ENCODE results near the gene HTT. TPM values are rescaled to one million over a fixed set of nuclear protein-coding genes. Genes with fewer than 3 reads are reported as not detected.
"Not testable (repeated sequence)": the region's sequence is repeated elsewhere in the genome, so short reads cannot be mapped to it uniquely, and the experiment has no call there.

The HTT gene
- total RNA-seq, 1 donor from 2014 or later: 25.9 TPM

GRCh38 chr4:3043282-3044020 is 31.0 kb upstream of the HTT start:
- ATAC-seq: no peak
- DNase-seq: no peak
- intact Hi-C loops (cut with micrococcal nuclease): no loop called here

GRCh38 chr4:3044870-3045819 is 29.3 kb upstream of the HTT start:
- DNase-seq (peak; percentile 65), ATAC-seq (peak; percentile 12)
- intact Hi-C loops (cut with micrococcal nuclease): no loop called here

DNA sequence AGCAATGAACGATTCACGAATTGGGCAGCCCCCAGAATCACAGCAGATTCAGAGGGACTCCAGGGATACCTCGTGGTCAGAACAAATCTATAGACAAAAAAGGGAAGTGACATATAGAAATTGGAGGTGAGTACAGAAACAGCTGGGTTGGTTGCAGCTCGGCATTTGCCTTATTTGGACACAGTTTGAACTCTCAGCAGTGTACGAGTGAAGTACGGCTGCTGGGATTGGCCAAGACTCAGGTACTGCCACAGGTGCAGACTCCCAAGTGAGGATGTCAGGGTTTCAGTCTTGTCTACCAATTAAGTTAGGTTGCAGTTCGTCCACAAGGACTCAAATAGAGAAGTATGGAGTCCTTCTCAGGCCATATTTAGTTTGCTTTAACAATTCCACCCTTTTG is 28.3 kb upstream of the HTT start:
- intact Hi-C loops (cut with micrococcal nuclease): no loop called here
- no peak for DNase-seq
- ATAC-seq: no peak

GRCh38 chr4:3046623-3047022 is 27.9 kb upstream of the HTT start:
- ATAC-seq (no peak), DNase-seq (no peak)
- intact Hi-C loops (cut with micrococcal nuclease): no loop called here

- intact Hi-C loops (cut with micrococcal nuclease): no loop called here
- DNase-seq (peak; percentile 69), ATAC-seq (peak; percentile 64)
These were observed 26.8 kb upstream of the HTT start for GRCh38 chr4:3047464-3048286.

DNA sequence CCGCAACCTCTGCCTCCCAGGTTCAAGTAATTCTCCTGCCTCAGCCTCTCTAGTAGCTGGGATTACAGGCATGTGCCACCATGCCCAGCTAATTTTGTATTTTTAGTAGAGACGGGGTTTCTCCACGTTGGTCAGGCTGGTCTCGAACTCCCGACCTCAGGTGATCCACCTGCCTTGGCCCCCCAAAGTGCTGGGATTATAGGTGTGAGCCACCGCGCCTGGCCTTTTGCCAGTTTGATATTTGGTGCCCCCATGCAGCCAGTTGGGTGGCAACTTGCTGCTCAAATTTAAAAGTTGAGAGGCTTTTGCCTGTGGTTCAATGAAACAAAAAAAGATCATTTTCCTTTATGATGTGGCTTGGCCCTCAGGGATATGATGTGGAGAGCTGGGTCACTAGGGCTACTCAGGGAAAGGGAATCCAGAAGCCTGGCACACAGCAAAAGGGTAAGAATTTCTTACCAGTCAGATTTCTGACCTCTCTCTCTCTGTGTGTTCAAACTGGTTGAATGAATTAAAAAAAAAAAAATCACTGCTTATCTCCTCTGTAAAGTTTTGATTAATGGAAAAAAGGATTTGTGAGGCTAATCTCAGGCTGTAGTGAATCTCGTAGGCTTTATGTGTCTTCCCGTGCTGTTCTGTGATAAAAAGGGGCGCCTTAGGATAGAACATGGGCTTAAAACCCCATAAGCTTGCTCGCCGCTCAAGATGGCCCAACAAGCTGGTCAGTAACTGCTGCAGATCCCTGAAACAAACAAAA is 23.2 kb upstream of the HTT start:
- not testable (repeated sequence) for DNase-seq, ATAC-seq

DNA sequence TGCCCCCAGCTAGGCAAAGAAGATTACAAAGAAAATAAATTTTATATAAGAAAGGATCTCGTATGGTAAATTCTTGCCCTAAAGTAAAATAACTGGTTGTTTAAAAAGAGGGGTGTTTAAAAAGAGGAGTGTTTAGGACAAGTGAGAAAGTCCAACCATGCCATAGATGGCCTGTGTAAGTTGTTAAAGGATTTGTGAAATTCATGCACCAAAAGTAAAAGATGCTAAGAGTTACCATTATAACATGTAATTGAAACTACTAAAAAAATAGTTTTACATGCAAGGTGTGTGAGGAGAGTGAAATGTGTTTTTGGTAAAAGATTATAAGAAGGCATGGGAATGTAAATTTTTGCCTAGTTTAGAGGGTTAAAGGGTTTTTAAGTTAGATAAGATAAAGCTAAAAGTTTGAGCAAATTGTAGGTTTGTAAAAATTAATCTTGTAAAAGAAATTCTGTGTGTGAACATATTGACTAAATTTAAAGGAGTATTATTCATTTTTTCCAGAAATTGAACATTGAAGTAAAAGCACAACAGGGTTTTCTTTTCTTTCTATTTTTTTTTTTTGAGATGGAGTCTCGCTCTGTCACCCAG is 20.2 kb upstream of the HTT start:
- no peak for ATAC-seq
- intact Hi-C loops (cut with micrococcal nuclease): no loop called here

More for the DNA sequence above, 23.2 kb upstream of the HTT start:
- intact Hi-C loops (cut with micrococcal nuclease): not testable (repeated sequence)

DNA sequence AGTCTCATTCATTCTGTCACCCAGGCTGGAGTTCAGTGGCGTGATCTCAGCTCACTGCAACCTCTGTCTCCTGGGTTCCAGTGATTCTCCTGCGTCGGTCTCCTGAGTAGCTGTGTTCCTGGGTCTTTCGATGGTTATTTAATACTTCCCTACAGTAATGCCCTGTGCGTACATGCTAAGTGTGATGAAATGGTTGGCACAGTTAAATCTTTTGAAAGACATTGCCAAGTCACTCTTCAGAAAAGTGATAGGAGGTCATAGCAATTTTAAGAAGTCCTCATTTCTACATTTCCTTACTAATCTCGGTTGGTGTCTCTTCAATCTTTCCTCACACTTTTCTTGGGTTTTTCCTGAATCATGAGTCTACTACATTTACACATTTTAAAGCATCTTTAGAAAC is 14.5 kb upstream of the HTT start:
- ATAC-seq (no peak), DNase-seq (no peak)
- intact Hi-C loops (cut with micrococcal nuclease): no loop called here

More for the DNA sequence above, 20.2 kb upstream of the HTT start:
- DNase-seq: no peak

DNA sequence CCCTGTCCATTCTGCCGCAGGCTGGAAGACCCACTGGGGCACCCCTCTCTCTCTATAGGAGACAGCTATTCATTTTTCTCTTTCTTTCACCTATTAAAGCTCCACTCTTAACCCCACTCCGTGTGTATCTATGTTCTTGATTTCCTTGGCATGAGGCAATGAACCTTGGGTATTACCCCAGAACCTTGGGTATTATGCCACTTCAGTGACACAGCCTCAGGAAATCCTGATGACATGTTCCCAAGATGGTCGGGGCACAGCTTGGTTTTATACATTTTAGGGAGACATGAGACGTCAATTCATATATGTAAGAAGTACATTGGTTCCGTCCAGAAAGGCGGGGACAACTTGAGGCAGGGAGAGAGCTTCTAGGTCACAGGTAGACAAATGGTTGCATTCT is 13.5 kb upstream of the HTT start:
- DNase-seq (no peak), ATAC-seq (no peak)
- intact Hi-C loops (cut with micrococcal nuclease): no loop called here

DNA sequence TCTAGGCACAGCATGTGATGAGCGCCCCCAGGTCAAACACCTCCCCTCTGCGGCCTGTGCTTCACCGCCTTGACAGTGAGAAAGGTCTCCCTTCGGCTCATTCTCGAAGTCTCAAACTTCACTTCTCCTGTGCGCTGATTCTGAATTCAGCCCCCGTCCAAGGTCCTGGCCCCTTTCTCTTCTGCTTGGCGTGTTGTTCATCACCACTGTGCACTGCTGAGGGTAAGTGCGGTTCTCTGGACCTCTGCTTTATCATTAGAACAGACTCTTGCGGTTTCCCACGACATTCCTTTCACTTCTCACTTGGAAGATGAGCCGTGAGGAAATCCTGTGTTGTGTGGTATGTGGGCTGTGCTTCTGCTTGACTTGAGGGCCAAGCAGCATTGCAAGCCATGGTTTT is 12.0 kb upstream of the HTT start:
- ATAC-seq (no peak), DNase-seq (no peak)
- intact Hi-C loops (cut with micrococcal nuclease): no loop called here

DNA sequence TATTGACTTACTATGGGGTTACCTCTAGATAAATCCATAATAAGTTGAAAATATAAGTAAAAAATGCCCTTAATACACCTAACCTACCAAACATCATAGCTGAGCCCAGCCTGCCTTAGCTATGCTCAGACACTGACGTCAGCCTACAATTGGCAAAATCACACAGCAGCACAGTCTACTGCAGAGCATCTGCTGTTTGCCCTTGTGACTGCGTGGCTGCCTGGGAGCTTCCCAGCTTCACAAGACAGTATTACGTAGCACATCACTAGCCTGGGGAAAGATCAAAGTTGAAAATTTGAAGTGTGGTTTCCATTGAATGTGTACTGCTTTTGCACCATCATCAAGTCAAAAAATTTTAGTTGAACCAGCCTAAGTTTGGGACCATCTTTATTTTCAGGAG is 8.9 kb upstream of the HTT start:
- ATAC-seq: no peak
- DNase-seq: no peak
- intact Hi-C loops (cut with micrococcal nuclease): no loop called here

DNA sequence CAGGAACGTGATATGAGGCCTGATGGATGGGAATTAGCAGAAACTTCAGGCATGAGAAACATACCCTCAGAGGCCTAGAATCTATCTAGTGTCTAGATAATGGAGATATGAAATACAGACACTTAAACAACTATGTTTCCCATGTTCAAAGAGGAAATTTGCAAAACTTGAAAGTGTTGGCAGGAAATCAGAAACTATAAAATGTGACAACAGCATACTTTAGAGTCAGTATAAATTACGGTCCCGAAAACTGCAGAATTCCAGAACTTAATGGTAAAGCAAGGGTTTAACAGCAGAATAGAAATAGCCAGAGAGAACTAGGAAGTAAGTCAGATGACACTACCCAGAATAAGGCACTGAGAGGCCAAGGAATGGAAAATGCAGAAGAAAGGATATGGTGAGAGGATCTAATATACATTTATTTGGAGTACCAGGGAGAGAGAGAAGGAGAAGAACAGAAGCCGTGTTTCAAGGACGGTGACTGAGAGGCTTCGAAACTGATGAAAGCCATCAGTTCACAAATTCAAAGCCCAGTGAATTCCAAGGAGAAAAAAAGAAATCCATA is 7.6 kb upstream of the HTT start:
- no peak for ATAC-seq
- intact Hi-C loops (cut with micrococcal nuclease): no loop called here
- no peak for DNase-seq

DNA sequence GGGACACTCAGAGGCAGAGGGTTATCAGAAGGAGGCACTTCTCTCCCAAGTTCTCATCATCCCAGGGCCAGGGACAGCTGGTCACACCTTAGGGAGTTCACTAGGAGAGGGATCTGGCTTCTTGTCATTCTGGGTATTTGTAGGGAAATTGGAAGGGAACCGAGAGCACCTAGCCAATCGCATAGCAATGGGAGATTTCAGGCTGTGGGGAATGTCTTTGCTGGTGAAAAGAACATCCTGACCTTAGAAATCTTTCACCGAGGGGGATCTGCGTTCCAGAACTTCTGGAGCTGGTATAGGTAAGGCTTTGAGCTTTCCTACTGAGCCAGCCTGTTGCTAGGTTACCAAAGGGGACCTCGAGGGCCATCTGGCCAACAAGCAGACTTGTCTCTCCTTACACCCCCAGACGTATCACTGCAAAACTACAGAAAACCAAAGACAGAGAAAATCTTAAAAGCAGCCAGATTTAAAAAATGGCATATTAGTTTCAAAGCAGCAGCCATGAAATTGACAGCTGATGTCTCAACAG is 6.9 kb upstream of the HTT start:
- intact Hi-C loops (cut with micrococcal nuclease): no loop called here
- ATAC-seq (no peak), DNase-seq (no peak)

GRCh38 chr4:3069661-3070199 is 4.8 kb upstream of the HTT start:
- DNase-seq (no peak), ATAC-seq (no peak)
- intact Hi-C loops (cut with micrococcal nuclease): no loop called here

DNA sequence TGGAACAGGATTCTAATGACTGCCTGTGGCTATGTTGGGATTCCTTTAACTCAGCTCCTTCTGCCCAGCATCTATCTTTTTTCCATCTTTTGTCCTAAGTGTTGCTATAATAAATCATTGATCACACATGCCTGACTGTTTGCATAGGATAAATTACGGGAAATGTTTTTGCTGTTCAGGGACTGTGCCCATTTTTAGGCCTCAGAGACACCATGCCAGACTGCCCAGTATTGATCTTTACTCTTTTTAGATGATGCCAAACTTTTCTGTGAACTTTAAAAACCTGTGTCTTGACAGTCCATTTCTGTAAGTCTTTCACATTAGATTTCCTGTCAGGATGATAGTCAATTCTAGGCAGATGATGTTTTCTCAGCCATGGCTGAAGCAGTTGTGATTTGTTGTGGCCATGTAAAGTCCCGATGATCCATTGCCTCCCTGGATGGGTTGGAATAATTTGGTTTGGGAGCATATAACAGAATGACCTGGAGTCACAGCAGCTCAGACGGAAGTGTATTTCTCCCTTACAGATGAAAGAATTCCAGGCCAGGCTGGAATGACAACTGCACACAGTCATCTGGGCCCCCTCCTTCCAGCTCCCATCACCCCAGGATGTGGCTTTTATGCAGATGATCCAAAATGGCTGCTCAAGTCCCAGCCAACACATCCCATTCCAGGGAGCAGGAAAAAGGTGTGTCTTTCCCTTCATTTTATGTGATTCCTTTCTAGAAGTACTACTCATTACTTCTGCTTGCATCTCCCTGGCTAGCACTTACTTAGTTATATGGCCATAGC is 3.6 kb upstream of the HTT start:
- DNase-seq (no peak), ATAC-seq (no peak)
- intact Hi-C loops (cut with micrococcal nuclease): no loop called here

- intact Hi-C loops (cut with micrococcal nuclease): no loop called here
- ATAC-seq (no peak), DNase-seq (no peak)
These were observed 2.7 kb upstream of the HTT start for GRCh38 chr4:3071811-3072210.

All from left ventricle myocardium superior (tissue), 1 donor.